HG03095 (cell line): ENCODE data around the gene LGALS12.

Experiments used
- ATAC-seq: cut with Tn5 transposase; IDR thresholded peaks from one replicate; pipeline ENCODE4 v1.9.1; 2021; ENCODE audit warnings: moderate library complexity; ENCODE audit not compliant: unreplicated experiment

LGALS12 gene

DNA sequence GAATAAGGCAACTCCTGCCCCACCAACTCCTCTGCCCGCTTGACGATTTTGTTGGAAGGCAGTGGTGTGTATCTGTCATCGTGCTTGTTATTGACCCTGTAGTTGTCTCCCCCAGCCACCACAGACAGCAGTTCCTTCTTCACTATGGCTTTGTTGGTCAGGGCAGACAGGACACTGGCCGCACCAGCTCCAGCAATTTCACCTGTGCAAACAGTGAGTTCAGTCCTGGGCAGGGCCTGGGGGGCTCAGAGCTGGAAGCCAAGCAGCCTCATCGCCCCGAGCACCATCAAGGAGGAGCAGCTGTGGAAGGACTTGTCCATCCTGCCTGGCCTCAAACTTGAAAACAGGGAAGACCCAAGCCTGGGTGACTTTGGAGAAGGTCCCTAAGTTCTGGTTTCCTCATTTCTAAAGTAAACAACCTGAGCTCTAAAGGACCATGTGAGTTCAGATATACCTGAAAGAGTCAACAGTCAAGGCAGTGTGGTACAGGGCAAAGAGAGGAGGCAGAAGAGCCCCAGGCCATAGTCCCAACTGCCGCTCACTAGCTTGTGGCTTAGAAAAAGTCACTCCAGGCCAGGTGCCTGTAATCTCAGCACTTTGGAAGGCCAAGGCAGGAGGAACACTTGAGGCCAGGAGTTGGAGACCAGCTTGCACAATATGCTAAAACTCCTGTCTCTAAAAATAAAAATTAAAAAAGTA, 52.7 kb downstream of the LGALS12 start:
- no peak for ATAC-seq

DNA sequence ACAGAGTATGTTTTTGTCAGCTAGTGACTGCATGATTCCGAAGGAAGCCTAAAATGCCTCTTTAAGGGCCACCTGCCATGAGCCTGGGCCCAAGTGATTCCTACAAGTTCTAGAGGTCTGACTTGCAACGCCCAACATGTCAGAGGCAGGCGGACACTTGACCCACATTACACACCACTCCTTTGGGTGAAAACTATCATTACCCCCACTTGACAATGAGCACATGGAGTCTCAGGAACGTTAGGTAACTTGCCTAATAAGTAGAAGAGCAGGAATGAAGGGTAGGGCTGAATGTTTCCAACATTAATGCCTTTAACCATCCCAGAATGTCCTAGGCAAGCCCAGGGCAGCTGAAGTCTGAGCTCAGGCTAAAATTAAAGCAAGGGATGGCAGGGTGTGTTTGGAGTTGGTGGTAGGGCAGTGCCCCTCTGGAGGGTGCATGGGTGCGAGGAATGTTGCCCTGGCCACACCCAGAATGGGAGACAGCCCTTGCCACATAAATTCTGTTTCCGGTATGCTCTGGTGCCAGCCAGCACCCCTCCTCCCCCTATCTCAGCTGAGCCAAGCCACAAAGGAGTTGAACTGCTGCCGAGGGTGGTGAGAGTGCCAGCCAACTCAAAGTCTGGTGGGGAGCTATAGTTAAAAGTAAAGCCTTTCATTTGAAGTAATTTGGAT, 54.8 kb downstream of the LGALS12 start:
- no peak for ATAC-seq

DNA sequence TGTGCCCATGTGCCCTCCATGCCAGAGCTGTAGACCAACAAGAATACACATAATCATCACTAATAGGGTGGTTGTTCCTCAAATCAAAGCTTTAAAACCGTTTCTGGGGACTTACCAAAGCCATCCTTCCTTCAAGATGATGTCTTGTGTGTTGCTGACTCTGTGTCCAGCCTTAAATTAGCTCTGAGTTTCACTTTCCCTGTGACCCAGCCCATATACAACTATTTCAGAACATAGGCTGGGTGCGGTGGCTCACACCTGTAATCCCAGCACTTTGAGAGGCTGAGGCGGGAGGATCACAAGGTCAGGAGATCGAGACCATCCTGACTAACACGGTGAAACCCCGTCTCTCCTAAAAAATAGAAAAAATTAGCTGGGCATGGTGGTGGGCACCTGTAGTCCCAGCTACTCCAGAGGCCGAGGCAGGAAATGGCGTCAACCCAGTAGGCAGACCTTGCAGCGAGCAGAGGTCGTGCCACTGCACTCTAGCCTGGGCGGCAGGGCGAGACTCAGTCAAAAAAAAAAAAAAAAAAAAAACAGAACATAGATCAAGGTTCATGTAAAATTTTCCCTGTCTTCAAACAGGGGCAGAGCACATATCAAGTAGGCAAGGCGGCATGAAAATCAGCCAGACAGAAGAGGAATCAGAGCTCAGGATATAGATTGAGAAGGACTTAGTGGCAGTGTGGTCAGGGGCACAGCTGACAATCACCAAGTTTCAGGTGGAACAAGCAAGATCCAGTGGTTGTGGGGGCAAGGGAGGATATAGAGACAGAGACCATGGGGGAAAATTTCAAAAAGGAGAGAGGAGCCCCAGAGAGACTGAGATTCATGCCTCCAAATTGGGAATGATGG, 57.5 kb downstream of the LGALS12 start, which contains the start of gene PLAAT2:
Gene PLAAT2, minus strand, starts transcription at position 179 of the 855 bp plus-strand sequence. Its CDS starts 55 bp downstream, at position 124.
- ATAC-seq = no peak

DNA sequence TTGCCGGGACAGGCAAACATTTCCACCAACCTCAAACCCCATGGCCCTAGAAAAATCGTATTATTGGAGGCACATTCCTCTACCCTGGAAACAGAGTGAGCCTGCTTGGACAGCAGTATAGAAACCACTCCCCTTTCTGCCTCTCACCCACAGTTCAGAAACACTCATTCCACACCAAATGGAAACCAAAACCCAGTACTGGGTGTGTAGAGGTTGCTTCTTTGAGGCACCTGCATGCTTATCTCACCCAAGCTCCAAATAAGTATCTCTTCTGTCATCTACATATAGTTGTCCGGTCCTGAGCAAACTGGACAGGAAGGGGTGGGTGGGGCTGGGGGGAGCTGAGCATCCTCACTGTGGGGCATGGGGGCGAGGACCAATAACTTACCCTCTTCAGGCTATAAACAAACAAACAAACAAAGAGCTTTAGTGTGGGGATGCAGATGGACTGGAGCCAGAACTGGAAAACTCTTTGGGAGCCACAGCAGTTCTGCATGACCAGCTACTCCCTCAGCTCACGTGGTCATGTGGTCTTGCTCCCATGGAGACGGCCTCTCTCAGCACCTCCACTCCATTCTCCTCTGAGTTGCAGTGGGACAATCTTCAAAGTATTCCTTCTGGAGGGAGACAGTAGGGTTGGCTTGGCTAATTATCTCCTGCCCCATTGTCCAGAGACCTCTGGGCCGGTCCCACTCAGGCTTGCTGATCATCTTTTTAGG, 58.3 kb downstream of the LGALS12 start:
- peak; percentile 65 for ATAC-seq

DNA sequence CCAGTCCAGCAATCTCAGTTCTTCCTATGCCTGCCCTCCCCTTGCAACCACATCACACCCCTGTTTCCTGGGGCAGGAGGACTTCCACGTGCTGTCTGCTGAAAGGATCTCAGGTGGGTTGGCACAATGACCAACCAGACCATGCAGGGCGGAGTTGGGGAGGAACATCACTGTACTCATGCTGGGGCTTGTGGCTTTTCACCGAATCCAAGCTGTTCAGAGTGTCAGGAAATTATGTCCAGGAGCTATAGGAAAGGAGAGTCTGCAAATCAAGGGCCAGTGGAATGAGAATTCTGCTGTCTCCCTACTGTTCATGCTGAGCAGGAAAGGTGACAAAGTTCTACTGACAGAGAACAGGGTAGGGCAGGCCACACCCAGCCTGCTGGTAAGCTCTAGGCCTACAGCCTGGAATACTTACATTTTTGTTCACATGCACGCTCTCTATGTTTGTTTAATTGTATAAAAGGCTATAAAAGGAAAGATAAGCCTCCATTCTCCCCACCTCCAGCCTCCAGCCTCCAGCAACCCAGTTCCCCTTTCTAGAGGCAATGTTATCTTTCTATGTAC, 59.0 kb downstream of the LGALS12 start:
- ATAC-seq = no peak
